Neuron (in vitro differentiated cells): ENCODE results near the gene DPY19L3.
"Not testable (repeated sequence)": the region's sequence is repeated elsewhere in the genome, so short reads cannot be mapped to it uniquely, and the experiment has no call there.

Experiments used
- H2AFZ ChIP-seq: one replicate; pipeline ENCODE4 v1.6.1; 2013; ENCODE audit warnings: low read depth, mild to moderate bottlenecking, inconsistent platforms, low read length, moderate library complexity
- H3K27me3 ChIP-seq: one replicate; pipeline ENCODE4 v1.6.1; 2013; ENCODE audit warnings: low read length; ENCODE audit not compliant: insufficient read depth
- H3K36me3 ChIP-seq: one replicate; pipeline ENCODE4 v1.6.1; 2013; ENCODE audit warnings: low read length; ENCODE audit not compliant: insufficient read depth
- H3K4me1 ChIP-seq: one replicate; pipeline ENCODE4 v1.6.1; 2013; ENCODE audit warnings: low read length; ENCODE audit not compliant: insufficient read depth
- H3K4me3 ChIP-seq: 2 replicates; pipeline ENCODE4 v1.5.1; 2013; ENCODE audit warnings: mild to moderate bottlenecking, low read length, moderate library complexity
- H3K9me3 ChIP-seq: one replicate; pipeline ENCODE4 v1.6.1; 2013; ENCODE audit warnings: low read length

DPY19L3 gene

DNA sequence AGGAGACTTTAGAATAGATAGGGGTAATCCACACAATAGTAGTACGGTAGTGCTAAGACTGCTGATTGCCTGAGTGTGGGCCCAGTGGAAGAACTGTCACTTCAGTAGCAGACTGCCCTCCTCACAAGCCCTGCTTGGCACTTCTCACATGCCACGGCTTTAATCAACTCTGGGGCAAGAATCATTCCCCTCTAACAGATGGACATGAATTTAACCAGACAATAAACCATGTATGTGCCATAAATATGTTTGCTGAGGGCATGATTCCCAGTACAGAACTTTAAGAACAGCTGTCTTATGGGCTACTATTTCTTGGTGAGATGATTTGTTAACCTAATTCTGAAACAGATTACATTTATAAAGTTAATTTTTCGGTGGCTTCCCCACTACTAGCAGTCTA, 22.0 kb downstream of the DPY19L3 start:
- peaks cover 19% of the 10 kb centered on the region for H3K36me3 ChIP-seq
- no peaks in the 10 kb centered on the region for H3K4me1 ChIP-seq
- H2AFZ ChIP-seq = no peak overlapping the region
- H3K27me3 ChIP-seq = no peaks in the 10 kb centered on the region
- no peaks in the 10 kb centered on the region for H3K9me3 ChIP-seq
- H3K4me3 ChIP-seq = no peak overlapping the region

DNA sequence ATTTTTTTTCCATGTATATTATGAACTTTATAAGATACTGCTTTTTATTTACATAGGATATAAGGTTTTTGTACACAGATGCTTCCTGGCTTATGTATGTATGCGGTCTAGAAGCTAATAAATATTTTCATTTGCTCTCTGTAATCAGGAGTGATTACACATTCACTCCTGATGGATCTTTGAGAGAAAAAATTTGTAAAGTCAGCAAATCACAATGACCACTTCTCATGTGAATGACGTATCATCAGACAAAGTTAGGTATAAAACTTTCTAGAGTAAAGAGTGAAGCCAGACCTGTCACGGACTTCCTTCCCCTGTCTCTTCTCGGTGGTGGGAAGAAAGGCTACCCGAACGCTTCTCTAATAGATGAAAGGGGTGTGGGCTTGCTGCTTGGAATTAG, 31.1 kb downstream of the DPY19L3 start:
- no peaks in the 10 kb centered on the region for H3K9me3 ChIP-seq
- H2AFZ ChIP-seq = no peak overlapping the region
- H3K4me1 ChIP-seq = no peaks in the 10 kb centered on the region
- H3K27me3 ChIP-seq = no peaks in the 10 kb centered on the region
- no peak overlapping the region for H3K4me3 ChIP-seq
- peaks cover 61% of the 10 kb centered on the region for H3K36me3 ChIP-seq

DNA sequence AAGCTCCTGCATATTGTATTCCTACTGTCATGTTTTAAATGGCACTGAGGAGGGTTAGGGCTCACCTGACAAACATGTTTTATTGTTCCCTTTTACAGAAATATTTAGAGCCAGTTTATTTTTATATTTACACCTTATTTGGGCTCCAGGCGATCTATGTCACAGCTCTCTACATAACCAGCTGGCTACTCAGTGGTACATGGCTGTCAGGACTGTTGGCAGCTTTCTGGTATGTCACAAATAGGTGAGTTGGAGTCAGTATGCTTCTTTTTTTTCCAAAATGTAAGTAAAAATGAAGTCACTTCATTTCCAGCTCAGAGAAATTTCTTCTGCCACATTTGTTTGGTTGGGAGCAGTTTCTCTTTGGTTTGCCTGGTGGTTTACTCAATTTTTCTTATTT, 31.5 kb downstream of the DPY19L3 start:
- Histone ChIP-seq H3K27me3 (no peaks in the 10 kb centered on the region), H3K36me3 (peaks cover 64% of the 10 kb centered on the region), H3K4me1 (no peaks in the 10 kb centered on the region), H3K4me3 (no peak overlapping the region), H3K9me3 (no peaks in the 10 kb centered on the region), H2AFZ (no peak overlapping the region)

DNA sequence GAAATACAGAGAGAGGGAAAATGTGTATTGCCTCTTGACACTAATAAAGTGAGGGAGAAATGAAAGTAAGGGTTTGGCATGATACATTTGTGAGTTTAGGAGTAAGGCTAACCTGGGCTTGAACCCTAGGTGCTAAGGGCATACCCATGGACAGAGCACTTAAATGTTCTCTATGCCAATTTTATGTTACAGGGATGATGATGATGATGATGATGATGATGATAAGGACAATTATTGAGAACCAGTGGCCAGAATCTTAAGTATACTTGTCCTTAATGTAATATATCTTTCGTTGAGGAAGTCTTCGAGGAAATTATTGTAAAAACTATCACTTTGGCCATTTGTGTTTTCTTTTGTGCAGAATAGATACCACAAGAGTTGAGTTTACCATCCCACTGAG, 33.2 kb downstream of the DPY19L3 start:
- Histone ChIP-seq H3K27me3 (no peaks in the 10 kb centered on the region), H3K36me3 (peaks cover 65% of the 10 kb centered on the region), H3K4me3 (no peak overlapping the region), H3K4me1 (no peaks in the 10 kb centered on the region), H2AFZ (no peak overlapping the region), H3K9me3 (no peaks in the 10 kb centered on the region)

DNA sequence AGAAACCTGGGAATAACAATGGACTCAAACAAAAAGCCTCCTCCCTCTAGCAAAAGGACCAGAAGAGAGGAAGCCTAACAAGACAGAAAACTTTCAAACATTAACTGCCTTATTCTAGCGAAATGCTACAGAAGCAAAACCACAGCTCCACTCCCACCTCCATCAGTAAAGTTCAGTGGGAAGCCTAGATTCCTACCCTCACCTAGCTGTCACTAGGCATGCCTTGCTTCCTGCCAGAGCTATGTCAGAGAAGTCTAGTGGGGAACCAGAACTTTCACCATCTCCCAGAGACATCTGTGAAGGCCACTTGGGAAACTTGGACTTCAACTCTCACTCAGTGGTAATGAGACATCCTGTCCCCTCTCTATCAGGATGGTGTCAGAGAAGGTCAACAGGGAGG, 37.1 kb downstream of the DPY19L3 start:
- no peak overlapping the region for H2AFZ ChIP-seq
- H3K27me3 ChIP-seq = no peaks in the 10 kb centered on the region
- no peaks in the 10 kb centered on the region for H3K4me1 ChIP-seq
- H3K9me3 ChIP-seq = no peaks in the 10 kb centered on the region
- peaks cover 46% of the 10 kb centered on the region for H3K36me3 ChIP-seq
- no peak overlapping the region for H3K4me3 ChIP-seq

DNA sequence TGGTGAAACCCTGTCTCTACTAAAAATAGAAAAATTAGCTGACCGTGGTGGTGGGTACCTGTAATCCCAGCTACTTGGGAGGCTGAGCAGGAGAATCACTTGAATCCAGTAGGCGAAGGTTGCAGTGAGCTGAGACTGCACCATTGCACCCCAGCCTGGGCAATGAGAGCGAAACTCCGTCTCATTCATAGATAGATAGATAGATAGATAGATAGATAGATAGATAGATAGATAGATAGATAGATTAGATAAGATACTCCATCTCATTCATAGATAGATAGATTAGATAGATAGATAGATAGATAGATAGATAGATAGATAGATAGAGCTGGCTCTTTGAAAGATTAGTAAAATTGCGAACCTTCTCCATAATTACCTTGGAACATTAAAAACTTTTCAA, 42.0 kb downstream of the DPY19L3 start:
- not testable (repeated sequence) for H3K27me3 ChIP-seq, H3K4me3 ChIP-seq, H3K9me3 ChIP-seq, H2AFZ ChIP-seq, H3K4me1 ChIP-seq
- H3K36me3 ChIP-seq = peaks cover 36% of the 10 kb centered on the region

DNA sequence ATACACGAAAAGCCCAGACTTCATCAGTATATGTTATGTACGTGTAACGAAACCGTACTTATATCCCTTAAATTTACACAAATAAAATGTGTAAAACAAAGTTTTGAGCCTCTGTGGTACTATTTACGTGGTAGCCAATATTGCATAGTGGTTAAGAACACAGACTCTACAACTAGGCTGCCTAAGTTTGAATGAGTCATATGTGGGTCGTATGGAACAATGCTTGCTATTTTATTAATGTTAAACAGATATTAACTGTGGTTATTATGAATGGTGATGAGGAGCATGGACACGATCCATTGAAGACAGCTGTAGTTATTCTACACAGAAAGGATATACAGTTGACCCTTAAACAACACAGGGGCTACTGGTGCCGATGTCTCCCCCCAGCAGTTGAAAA, 42.5 kb downstream of the DPY19L3 start:
- no peaks in the 10 kb centered on the region for H3K4me1 ChIP-seq
- H3K36me3 ChIP-seq = peaks cover 34% of the 10 kb centered on the region
- H3K9me3 ChIP-seq = no peaks in the 10 kb centered on the region
- no peak overlapping the region for H3K4me3 ChIP-seq
- no peaks in the 10 kb centered on the region for H3K27me3 ChIP-seq
- no peak overlapping the region for H2AFZ ChIP-seq

DNA sequence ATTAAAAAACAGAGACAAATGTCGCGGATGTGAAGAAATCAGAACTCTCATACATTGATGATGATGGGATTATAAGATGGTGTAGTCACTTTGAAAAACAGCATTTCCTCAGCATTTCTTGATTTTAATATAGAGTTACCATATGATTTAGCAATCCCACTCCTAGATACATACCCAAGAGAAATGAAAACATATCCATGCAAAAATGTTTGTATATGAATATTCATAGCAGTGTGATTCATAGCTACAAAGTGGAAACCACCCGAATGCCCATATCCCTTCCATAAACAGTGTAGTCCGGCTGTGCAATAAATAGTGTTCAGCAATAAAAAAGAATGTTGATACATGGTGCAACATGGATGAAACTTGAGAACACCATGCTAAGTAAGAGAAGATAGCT, 44.6 kb downstream of the DPY19L3 start:
- no peaks in the 10 kb centered on the region for H3K4me1 ChIP-seq
- H3K27me3 ChIP-seq = no peaks in the 10 kb centered on the region
- peaks cover 48% of the 10 kb centered on the region for H3K36me3 ChIP-seq
- no peak overlapping the region for H2AFZ ChIP-seq
- no peak overlapping the region for H3K4me3 ChIP-seq
- H3K9me3 ChIP-seq = no peaks in the 10 kb centered on the region

DNA sequence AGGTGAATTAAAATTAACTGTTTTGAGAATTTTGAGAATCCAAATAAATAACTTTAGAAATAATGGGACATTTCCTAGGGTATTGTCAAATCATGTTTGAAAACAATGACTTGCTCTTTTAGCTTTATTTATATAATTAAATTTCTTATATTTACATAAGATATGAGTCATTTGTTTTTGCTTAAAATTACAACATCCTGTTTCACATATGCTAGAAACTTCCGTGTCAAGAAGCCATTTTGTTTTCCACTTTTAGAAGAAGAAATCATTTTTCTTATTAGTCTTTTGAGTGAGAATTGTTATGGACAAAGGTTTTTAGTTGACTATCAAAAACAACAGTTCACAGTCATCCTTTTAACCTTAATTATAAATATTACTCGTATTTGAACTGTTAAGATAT, 48.2 kb downstream of the DPY19L3 start:
- H3K9me3 ChIP-seq = no peaks in the 10 kb centered on the region
- no peaks in the 10 kb centered on the region for H3K27me3 ChIP-seq
- H3K4me1 ChIP-seq = no peaks in the 10 kb centered on the region
- no peak overlapping the region for H2AFZ ChIP-seq
- no peak overlapping the region for H3K4me3 ChIP-seq
- peaks cover 64% of the 10 kb centered on the region for H3K36me3 ChIP-seq

DNA sequence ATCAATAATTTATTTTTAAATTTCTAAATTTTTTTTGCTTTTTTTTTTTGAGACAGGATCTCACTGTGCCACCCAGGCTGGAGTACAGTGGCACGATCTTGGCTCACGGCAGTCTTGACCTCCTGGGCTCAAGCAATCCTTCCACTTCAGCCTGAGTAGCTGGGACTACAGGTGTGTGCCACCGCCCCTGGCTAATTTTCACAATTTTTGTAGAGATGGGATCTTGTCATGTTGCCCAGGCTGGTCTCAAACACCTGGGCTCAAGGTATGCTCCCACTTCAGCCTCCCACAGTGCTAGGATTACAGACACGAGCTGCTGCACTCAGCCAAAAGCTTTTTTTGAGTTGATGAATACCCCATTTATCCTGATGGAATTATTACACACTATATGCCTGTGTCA, 50.8 kb downstream of the DPY19L3 start:
- Histone ChIP-seq H3K36me3 (peaks cover 70% of the 10 kb centered on the region), H3K4me3 (no peak overlapping the region), H3K27me3 (no peaks in the 10 kb centered on the region), H3K4me1 (no peaks in the 10 kb centered on the region), H3K9me3 (no peaks in the 10 kb centered on the region), H2AFZ (no peak overlapping the region)

DNA sequence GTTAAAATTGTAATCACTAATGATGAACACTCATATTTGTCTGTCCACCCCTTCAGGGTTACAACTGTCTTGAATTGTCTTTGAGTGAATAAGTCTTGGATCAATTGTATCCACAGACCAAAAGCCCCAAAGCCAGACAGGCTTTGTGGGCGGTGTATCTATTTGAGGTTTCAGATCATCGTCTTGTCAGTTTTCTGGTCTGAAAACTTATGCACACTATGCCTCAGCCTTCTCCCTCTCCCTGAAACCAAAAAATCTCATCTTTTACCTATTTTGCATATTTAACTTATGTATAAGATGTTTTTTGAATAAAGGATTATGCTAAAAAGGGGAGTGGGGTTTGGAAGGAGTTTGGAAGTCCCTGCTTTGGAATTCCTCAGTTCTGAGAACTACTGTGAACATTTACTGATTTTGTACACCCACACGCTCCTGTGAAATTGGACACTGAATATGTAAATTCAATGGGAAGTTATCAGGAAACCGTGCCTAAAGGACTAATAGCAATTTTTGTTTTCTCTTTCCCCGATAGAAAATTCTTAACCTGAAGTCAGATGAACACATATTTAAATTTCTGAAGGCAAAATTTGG, 52.1 kb downstream of the DPY19L3 start:
- H3K36me3 ChIP-seq = peaks cover 68% of the 10 kb centered on the region
- no peaks in the 10 kb centered on the region for H3K4me1 ChIP-seq
- H3K4me3 ChIP-seq = no peak overlapping the region
- H3K27me3 ChIP-seq = no peaks in the 10 kb centered on the region
- H3K9me3 ChIP-seq = no peaks in the 10 kb centered on the region
- no peak overlapping the region for H2AFZ ChIP-seq

DNA sequence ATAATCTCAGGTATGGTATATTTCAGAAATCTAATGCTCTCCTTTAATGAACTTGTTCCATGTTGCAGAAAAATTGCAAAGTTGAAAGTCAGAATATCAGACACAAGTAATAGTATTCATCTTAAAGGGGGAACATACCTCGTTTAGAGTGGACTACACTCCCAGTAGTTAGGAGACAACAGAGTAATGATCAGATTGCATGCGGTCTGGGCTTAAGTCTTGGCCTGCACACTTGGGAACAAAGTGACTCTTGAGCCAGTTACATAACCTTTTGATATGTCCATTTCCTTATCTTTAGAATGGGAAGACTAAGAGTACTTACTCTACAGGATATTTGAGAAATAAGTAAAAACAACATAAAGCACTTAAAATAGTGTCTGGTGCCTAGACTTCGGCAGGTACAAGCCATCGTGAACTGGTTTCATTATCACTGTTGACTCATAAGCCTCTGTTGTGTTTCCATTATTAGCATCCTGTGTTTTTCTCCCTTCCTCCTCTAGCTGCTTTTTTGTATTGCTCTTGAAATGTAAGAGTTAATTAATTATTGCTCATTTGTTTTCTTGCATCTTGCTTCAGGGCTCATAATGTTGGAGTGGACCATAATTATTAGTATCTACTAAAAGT, 53.0 kb downstream of the DPY19L3 start:
- H3K27me3 ChIP-seq = no peaks in the 10 kb centered on the region
- no peak overlapping the region for H2AFZ ChIP-seq
- H3K4me1 ChIP-seq = no peaks in the 10 kb centered on the region
- H3K36me3 ChIP-seq = peaks cover 65% of the 10 kb centered on the region
- H3K4me3 ChIP-seq = no peak overlapping the region
- no peaks in the 10 kb centered on the region for H3K9me3 ChIP-seq

DNA sequence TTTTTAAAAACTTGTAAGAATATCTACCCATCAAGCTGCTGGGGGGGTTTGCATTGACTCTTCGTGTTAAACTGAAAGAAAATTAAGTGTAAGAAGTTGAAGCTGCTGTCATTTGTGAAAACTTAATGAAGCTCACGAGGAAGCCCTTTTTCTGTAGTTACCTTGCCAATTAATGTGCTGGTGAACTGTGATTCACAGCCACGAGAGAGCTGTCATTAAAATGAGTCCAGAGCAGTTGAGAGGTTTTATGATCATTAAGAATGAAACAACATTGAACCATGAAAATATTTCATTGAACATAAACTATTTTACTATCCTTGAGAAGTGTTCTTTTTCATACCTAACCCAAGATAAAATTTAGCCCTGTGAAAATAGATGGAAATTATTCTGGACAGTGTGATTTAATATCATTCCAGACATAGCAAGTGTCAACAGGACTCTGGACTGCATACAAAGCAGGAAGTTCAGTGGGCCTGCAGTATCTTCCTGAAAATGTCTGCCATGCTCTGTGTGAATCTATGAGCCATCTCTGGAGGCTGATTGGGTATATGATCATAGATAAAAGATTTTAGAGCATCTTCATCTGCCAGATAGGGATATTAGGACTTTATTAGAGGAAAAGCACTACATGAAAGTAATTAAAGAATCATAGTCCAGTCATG, 53.8 kb downstream of the DPY19L3 start:
- no peak overlapping the region for H2AFZ ChIP-seq
- no peaks in the 10 kb centered on the region for H3K27me3 ChIP-seq
- H3K4me1 ChIP-seq = no peaks in the 10 kb centered on the region
- peaks cover 63% of the 10 kb centered on the region for H3K36me3 ChIP-seq
- H3K4me3 ChIP-seq = no peak overlapping the region
- no peaks in the 10 kb centered on the region for H3K9me3 ChIP-seq

DNA sequence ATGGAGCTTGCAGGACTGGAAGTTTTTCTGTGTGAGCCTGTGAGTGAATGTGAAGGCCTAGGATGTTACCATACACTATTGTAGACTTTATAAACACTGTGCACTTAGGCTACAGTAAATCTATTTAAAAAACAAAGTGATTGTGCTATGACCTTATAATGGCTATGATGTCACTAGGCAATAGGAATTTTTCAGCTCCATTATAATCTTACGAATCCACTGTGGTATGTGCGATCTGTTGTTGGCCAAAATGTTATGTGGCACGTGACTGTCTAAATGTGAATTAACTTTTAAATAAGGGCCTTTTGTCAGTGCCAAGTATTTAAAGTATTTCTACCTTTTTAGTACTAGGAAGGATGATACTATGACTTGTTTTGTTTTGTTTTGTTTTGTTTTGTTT, 54.9 kb downstream of the DPY19L3 start:
- Histone ChIP-seq H3K4me3 (no peak overlapping the region), H3K9me3 (no peaks in the 10 kb centered on the region), H3K36me3 (peaks cover 63% of the 10 kb centered on the region), H2AFZ (no peak overlapping the region), H3K27me3 (no peaks in the 10 kb centered on the region), H3K4me1 (no peaks in the 10 kb centered on the region)
